Measurements from ENCODE around the gene TTC21B. TPM values are rescaled to one million over a fixed set of nuclear protein-coding genes. Genes with fewer than 3 reads are reported as not detected.
A peak's percentile ranks its signal among the peaks of the same experiment; 100 is the strongest.

TTC21B gene
- total and polyA plus RNA-seq, 2 donors from 2014 or later = 8.4 to 15.2 TPM

DNA sequence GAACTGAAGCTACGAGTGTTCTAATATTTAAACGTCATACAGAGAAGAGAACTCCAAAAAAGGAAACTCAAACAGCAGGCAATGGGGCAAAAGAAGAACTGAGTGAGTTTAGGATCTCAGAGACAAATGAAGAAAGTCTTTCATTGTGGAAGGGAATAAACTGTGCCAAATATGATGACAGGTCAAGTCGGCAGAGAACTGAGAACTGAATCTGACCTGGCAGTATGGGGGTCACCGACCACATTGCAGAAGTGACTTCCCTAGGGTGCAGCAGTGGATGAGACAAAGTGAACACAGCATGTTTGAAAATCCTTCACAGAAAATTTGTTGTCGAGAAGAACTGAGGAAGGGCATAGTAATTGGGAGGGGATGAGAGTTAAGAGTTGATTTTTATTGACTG, 55.9 kb downstream of the TTC21B start:
- no peak overlapping the region for H3K9ac ChIP-seq (ENCODE audit: low read length in 3 of 3)
- H3K27me3 ChIP-seq (ENCODE audit: control insufficient read depth, insufficient read depth, low read length) = no peaks in the 10 kb centered on the region
- H3K36me3 ChIP-seq (ENCODE audit: control insufficient read depth in 2 of 3, insufficient read depth in 3 of 3, low read length in 3 of 3) = peaks cover 0 to 42% (median 7%) of the 10 kb centered on the region in 3 donors
- TF ChIP-seq CTCF (IDR thresholded peaks at IDR 0.05; ENCODE audit: borderline replicate concordance, extremely low read depth, insufficient read depth) = no peak
- H3K4me3 ChIP-seq (ENCODE audit: low read length in 3 of 3) = no peak overlapping the region
- intact Hi-C loops (cut with DNase I) = no loop called here
- peaks cover 0 to 4% (median 0%) of the 10 kb centered on the region in 3 donors for H3K4me1 ChIP-seq (ENCODE audit: control insufficient read depth in 2 of 3, insufficient read depth in 2 of 3, low read depth in 1 of 3, low read length in 3 of 3)
- H3K27ac ChIP-seq (ENCODE audit: low read depth in 2 of 2, low read length in 2 of 2) = no peak overlapping the region
- DNase-seq = peak in 1 of 5 donors; percentile 27
- no peak for FAIRE-seq
- H3K9me3 ChIP-seq (ENCODE audit: control insufficient read depth in 2 of 3, insufficient read depth in 1 of 3, low read length in 3 of 3) = no peaks in the 10 kb centered on the region

DNA sequence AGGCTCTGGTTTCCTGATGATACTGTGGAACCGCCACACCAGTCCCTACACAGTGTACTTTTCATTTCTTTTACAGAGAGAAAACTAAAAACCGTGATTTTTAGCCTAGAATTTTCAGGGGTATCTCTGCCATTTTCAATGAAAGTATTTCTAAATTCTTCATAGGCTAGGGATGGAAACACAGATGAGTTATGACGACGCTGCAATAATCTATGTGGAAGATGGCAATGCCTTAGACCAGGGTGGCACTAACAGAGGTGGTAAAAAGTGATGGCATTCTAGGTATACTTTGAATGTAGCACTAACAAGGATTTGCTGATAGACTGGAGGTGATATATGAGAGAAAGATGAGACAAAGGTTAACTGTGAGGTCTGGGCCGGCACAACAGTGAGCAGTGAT, 56.5 kb downstream of the TTC21B start:
- Histone ChIP-seq H3K27me3 (ENCODE audit: control insufficient read depth, insufficient read depth, low read length) (no peaks in the 10 kb centered on the region), H3K4me3 (ENCODE audit: low read length in 3 of 3) (no peak overlapping the region), H3K4me1 (ENCODE audit: control insufficient read depth in 2 of 3, insufficient read depth in 2 of 3, low read depth in 1 of 3, low read length in 3 of 3) (peaks cover 0 to 3% (median 0%) of the 10 kb centered on the region in 3 donors), H3K9me3 (ENCODE audit: control insufficient read depth in 2 of 3, insufficient read depth in 1 of 3, low read length in 3 of 3) (no peaks in the 10 kb centered on the region), H3K27ac (ENCODE audit: low read depth in 2 of 2, low read length in 2 of 2) (no peak overlapping the region), H3K36me3 (ENCODE audit: control insufficient read depth in 2 of 3, insufficient read depth in 3 of 3, low read length in 3 of 3) (peaks cover 3 to 42% (median 7%) of the 10 kb centered on the region in 3 donors), H3K9ac (ENCODE audit: low read length in 3 of 3) (no peak overlapping the region)
- DNase-seq (no peak), FAIRE-seq (no peak)
- no peak for TF ChIP-seq CTCF (IDR thresholded peaks at IDR 0.05; ENCODE audit: borderline replicate concordance, extremely low read depth, insufficient read depth)
- intact Hi-C loops (cut with DNase I) = no loop called here

DNA sequence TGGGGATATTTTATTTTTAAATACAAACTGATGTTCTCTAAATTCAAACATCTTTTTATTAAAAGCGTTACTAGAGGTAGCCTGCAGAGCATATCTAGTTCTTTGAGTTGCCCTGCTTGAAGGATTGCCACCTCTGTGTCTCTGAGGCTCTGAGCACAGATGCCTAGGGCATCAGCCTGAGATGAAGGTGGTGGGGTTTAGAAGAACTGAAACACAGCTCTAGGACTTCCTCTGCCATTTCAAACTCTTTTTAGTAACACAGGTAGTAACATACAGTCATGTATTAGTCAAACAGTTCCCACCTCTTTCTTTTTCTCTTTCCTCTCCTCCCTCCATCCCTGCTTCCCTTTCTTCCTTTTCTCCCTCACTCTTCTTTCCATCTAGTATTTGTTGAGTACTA, 57.6 kb downstream of the TTC21B start:
- H3K4me3 ChIP-seq (ENCODE audit: low read length in 3 of 3) = no peak overlapping the region
- no peaks in the 10 kb centered on the region for H3K9me3 ChIP-seq (ENCODE audit: control insufficient read depth in 2 of 3, insufficient read depth in 1 of 3, low read length in 3 of 3)
- no peak overlapping the region for H3K9ac ChIP-seq (ENCODE audit: low read length in 3 of 3)
- no peaks in the 10 kb centered on the region for H3K27me3 ChIP-seq (ENCODE audit: control insufficient read depth, insufficient read depth, low read length)
- H3K27ac ChIP-seq (ENCODE audit: low read depth in 2 of 2, low read length in 2 of 2) = no peak overlapping the region
- intact Hi-C loops (cut with DNase I) = no loop called here
- no peak for DNase-seq
- no peak for FAIRE-seq
- no peak for TF ChIP-seq CTCF (IDR thresholded peaks at IDR 0.05; ENCODE audit: borderline replicate concordance, extremely low read depth, insufficient read depth)
- H3K4me1 ChIP-seq (ENCODE audit: control insufficient read depth in 2 of 3, insufficient read depth in 2 of 3, low read depth in 1 of 3, low read length in 3 of 3) = peaks cover 0 to 3% (median 0%) of the 10 kb centered on the region in 3 donors
- H3K36me3 ChIP-seq (ENCODE audit: control insufficient read depth in 2 of 3, insufficient read depth in 3 of 3, low read length in 3 of 3) = peaks cover 3 to 42% (median 7%) of the 10 kb centered on the region in 3 donors

GRCh38 chr2:165893556-165893955, 60.0 kb downstream of the TTC21B start:
- FAIRE-seq = no peak
- H3K9ac ChIP-seq (ENCODE audit: low read length in 3 of 3) = no peak overlapping the region
- peaks cover 3 to 30% (median 4%) of the 10 kb centered on the region in 3 donors for H3K36me3 ChIP-seq (ENCODE audit: control insufficient read depth in 2 of 3, insufficient read depth in 3 of 3, low read length in 3 of 3)
- H3K27me3 ChIP-seq (ENCODE audit: control insufficient read depth, insufficient read depth, low read length) = no peaks in the 10 kb centered on the region
- H3K4me3 ChIP-seq (ENCODE audit: low read length in 3 of 3) = no peak overlapping the region
- intact Hi-C loops (cut with DNase I) = no loop called here
- no peak for DNase-seq
- H3K4me1 ChIP-seq (ENCODE audit: control insufficient read depth in 2 of 3, insufficient read depth in 2 of 3, low read depth in 1 of 3, low read length in 3 of 3) = peaks cover 0 to 5% (median 3%) of the 10 kb centered on the region in 3 donors
- no peaks in the 10 kb centered on the region for H3K9me3 ChIP-seq (ENCODE audit: control insufficient read depth in 2 of 3, insufficient read depth in 1 of 3, low read length in 3 of 3)
- no peak overlapping the region for H3K27ac ChIP-seq (ENCODE audit: low read depth in 2 of 2, low read length in 2 of 2)
- TF ChIP-seq CTCF (IDR thresholded peaks at IDR 0.05; ENCODE audit: borderline replicate concordance, extremely low read depth, insufficient read depth) = no peak

Measured in kidney (tissue), 14 donors.